Right lobe of liver (tissue), 4 donors: Measurements from ENCODE around the gene NHSL2.

Experiments
- POLR2A ChIP-seq: fragments of 450-650 bp; IDR thresholded peaks from one replicate; pipeline ENCODE4 v1.6.1; 2017; ENCODE audit warnings: antibody characterized with exemption, mild to moderate bottlenecking
- TF ChIP-seq, protein P1 (sequence below), 4 donors: fragments of 200-600 bp in 3 of 4; fragments of 450-650 bp in 1 of 4; IDR thresholded peaks; one replicate each; pipeline versions ENCODE4 v1.5.1 to v1.8.0; 2016 to 2022; ENCODE audit warnings: antibody characterized with exemption in 4 of 4, mild to moderate bottlenecking in 2 of 4
- donor health status: DM: no; HTN: no; CAD: no.
- donor health status: DM: no; HTN: no; CAD: no.
- donor health status: DM: no; HTN: yes; CAD: no.

GRCh38 chrX:72097098-72097497, 186.5 kb downstream of the NHSL2 start:
- TF ChIP-seq, protein P1, sequence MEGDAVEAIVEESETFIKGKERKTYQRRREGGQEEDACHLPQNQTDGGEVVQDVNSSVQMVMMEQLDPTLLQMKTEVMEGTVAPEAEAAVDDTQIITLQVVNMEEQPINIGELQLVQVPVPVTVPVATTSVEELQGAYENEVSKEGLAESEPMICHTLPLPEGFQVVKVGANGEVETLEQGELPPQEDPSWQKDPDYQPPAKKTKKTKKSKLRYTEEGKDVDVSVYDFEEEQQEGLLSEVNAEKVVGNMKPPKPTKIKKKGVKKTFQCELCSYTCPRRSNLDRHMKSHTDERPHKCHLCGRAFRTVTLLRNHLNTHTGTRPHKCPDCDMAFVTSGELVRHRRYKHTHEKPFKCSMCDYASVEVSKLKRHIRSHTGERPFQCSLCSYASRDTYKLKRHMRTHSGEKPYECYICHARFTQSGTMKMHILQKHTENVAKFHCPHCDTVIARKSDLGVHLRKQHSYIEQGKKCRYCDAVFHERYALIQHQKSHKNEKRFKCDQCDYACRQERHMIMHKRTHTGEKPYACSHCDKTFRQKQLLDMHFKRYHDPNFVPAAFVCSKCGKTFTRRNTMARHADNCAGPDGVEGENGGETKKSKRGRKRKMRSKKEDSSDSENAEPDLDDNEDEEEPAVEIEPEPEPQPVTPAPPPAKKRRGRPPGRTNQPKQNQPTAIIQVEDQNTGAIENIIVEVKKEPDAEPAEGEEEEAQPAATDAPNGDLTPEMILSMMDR (IDR thresholded peaks at IDR 0.05), result no peak
- TF ChIP-seq POLR2A, result no peak
